Neural progenitor cell (in vitro differentiated cells): ENCODE results near the gene HDAC4.

Experiments
- EZH2 ChIP-seq: fragments of 200-600 bp; sonication (generic); IDR thresholded peaks from 2 replicates; pipeline ENCODE4 v1.6.1; 2017; ENCODE audit warnings: antibody characterized with exemption, mild to moderate bottlenecking, moderate library complexity
- EZH2phosphoT487 ChIP-seq: fragments of 200-600 bp; sonication (generic); IDR thresholded peaks from 2 replicates; pipeline ENCODE4 v1.6.1; 2017; ENCODE audit warnings: antibody characterized with exemption
- TF ChIP-seq, protein P1 (sequence below): fragments of 200-600 bp; sonication (generic); IDR thresholded peaks from 2 replicates; pipeline ENCODE4 v1.5.1; 2017; ENCODE audit warnings: antibody characterized with exemption, mild to moderate bottlenecking

DNA sequence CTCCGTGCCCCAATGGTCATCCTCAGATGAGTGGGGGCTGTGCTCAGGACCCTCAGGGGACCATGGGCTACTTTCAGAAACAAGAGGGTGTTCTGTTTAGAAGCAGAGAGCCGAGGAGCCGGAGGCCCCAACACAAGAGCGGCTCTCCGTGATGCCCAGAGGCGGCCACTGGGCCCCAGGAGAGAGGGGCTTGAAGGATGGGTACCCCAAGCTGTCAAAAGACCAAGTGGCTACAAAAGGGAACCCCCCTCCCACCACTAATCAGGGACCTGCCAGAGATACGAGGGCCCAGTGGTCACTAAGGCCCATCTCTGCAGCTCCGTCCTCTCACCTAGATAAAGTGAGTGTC is 93.6 kb downstream of the HDAC4 start:
- TF ChIP-seq, protein P1, sequence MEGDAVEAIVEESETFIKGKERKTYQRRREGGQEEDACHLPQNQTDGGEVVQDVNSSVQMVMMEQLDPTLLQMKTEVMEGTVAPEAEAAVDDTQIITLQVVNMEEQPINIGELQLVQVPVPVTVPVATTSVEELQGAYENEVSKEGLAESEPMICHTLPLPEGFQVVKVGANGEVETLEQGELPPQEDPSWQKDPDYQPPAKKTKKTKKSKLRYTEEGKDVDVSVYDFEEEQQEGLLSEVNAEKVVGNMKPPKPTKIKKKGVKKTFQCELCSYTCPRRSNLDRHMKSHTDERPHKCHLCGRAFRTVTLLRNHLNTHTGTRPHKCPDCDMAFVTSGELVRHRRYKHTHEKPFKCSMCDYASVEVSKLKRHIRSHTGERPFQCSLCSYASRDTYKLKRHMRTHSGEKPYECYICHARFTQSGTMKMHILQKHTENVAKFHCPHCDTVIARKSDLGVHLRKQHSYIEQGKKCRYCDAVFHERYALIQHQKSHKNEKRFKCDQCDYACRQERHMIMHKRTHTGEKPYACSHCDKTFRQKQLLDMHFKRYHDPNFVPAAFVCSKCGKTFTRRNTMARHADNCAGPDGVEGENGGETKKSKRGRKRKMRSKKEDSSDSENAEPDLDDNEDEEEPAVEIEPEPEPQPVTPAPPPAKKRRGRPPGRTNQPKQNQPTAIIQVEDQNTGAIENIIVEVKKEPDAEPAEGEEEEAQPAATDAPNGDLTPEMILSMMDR, result no peak
- TF ChIP-seq EZH2phosphoT487 (no peak), EZH2 (no peak)
